ENCODE data around the gene IFNA1.

- TF ChIP-seq CTCF (IDR thresholded peaks at IDR 0.05) = no peak
- no peak for TF ChIP-seq EP300 (IDR thresholded peaks at IDR 0.05)
Observed at GRCh38 chr9:21413624-21414023, 26.6 kb upstream of the IFNA1 start.

Measured in tibial nerve (tissue), 4 donors.